GM19035 (cell line): Measurements from ENCODE around the gene TCEA2.
A peak's percentile ranks its signal among the peaks of the same experiment; 100 is the strongest.

Experiments used
- ATAC-seq: cut with Tn5 transposase; IDR thresholded peaks from one replicate; pipeline ENCODE4 v1.9.1; 2021; ENCODE audit not compliant: unreplicated experiment

Gene TCEA2

GRCh38 chr20:64063389-64064144 is 569 bp downstream of the TCEA2 start:
- no peak for ATAC-seq

GRCh38 chr20:64064145-64064698 is 1.2 kb downstream of the TCEA2 start:
- ATAC-seq, result no peak

GRCh38 chr20:64065062-64065973 is 2.3 kb downstream of the TCEA2 start:
- no peak for ATAC-seq

GRCh38 chr20:64065974-64066343 is 3.0 kb downstream of the TCEA2 start:
- peak; percentile 35 for ATAC-seq

DNA sequence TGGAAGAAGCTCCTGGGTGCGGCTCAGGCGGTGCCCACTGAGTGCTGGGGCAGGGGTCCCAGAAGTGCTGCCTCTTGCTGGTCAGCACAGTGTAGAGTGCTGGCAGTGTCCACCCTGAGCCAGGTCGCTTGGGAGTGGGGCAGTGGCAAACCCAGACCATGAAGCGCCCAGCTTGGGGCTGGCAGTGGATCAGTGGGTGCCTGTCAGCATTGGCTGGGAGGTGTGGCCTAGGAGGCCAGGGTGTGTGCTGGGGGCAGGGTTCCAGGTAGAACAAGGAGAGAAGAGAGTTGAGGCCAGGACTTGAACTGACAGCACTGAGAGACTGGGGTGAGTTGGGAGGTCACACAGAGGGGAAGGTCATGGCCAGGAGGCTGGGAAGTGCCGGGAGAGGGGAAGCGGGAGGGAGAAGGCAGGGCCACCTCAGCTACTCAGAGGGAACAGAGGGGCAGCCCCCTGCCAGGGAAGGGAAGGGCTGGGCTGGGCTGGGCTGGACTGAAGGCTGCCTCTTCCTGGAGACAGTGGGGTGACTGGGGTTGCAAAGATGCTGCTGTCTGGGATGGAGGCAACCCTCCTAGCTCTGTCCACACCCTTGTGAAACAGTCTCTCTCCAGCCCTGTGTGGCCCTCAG is 4.1 kb downstream of the TCEA2 start:
- no peak for ATAC-seq

GRCh38 chr20:64067733-64068307 is 4.8 kb downstream of the TCEA2 start:
- no peak for ATAC-seq

DNA sequence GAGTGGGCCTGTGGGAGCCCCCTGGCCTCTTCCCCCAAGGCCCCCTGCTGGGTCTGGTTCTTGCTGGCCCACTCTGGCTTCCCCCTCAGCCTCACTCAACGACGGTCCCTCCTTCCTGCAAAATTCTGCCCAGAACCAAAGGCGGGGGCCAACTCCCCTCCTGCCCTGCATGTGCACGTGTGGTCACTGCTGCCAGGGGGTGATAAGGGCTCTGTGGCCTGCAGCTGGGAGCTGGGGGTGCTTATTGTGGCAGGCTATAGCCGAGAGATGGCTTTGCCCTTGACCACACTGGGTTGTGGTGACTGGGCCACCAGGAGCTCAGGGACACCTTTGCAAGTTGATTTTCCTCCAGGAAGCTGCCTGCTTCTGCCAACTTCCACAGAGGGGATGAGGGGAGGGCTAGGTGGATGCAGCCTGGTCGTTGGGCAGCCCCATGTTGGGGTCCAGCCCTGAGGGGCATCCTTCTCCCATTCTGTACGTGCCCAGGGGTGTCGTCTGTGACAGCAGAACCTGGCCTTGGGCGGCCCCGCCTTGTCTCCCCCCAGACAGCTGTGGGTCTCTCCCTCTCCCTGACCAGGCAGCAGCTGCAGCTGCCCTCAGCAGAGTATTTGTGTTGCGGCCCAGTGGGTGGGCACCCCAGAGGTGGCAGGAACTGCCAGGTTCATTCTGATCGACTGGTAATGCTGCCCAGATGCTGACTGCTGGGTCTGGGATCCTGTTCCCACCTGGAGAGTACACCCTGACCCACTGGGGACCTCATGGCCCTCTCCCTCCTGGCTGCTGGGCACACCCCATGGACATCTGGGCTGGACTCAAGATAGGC is 5.6 kb downstream of the TCEA2 start:
- ATAC-seq, result no peak

DNA sequence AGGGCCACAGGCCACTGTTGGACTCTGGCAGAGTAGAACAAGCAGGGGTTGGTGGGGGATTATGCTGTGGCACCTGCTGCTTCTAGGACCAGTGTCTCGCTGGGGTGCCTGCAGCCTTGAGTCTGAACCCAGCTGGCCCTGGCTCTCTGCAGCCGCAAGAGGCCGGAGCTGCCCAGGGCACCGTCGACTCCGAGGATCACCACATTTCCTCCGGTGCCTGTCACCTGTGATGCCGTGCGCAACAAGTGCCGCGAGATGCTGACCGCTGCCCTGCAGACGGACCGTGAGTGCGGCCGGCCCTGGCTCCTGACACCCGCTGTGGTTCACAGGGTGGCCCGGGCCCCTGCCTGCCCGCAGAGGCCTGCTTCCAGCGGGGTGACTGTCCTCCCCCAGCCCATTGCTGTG is 6.2 kb downstream of the TCEA2 start:
- ATAC-seq, result no peak

- ATAC-seq, result no peak
Observed at GRCh38 chr20:64069614-64070243, 6.7 kb downstream of the TCEA2 start.

DNA sequence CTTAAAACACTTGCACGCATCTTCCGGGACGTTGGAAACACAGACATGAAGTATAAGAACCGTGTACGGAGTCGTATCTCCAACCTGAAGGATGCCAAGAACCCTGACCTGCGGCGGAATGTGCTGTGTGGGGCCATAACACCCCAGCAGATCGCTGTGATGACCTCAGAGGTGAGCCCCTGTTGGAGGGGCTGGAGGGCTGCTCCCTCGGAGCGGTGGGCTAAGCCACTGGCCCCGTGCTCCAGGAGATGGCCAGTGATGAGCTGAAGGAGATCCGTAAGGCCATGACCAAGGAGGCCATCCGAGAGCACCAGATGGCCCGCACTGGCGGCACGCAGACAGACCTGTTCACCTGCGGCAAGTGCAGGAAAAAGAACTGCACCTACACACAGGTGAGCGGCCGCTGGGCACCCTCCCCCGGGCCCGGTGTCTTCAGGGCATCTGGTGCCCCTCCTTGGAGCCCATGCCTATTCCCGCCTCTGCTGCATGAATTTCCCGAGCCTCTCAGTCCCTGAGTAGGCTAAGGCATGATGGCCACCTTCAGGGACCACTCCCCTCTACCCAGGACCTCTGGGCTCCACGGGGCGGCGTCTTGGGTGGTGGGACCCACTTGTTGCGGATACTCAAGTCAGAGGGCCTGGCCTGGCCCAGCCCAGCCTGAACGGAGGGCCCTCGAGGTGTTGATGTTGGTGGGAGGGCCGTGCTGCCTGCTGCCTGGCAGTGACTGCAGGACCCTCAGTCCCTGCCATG is 7.4 kb downstream of the TCEA2 start:
- no peak for ATAC-seq

GRCh38 chr20:64071341-64072332 is 8.6 kb downstream of the TCEA2 start:
- ATAC-seq, result no peak

GRCh38 chr20:64072498-64073063 is 9.6 kb downstream of the TCEA2 start:
- ATAC-seq, result no peak

GRCh38 chr20:64073476-64074183 is 10.6 kb downstream of the TCEA2 start:
- no peak for ATAC-seq

DNA sequence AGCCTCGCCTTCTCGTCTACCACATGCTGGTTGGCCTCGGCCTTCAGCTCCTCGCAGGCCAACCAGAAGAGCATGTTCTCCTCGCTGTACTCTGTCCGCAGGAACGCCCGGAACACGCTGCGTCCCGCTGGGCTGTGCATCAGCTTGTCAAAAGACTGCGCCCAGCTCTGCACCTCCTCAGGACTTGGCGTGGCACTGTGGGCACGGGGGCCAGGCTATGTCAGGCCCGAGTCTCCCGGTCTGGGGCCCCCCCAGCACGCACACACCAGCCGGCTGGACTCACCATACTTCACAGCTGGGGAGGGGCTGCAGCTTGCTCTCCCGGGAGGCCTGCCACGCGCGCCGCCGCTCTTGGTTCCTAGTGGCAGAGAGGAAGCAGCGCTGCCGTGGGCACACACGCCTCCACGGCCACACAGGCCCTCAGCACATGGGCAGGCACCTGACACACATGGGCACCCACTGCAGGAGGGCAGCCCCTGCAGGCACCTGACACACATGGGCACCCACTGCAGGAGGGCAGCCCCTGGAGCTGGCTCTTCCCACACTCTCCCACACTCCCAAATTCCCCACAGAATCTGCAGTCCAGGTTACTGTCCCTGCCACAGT is 11.3 kb downstream of the TCEA2 start:
- no peak for ATAC-seq

GRCh38 chr20:64074963-64075362 is 12.0 kb downstream of the TCEA2 start:
- no peak for ATAC-seq

- ATAC-seq, result no peak
Observed at GRCh38 chr20:64075556-64075955, 12.6 kb downstream of the TCEA2 start.
